NCI-H82 treated with DMSO at 0.1 percent for 48 hours (cell line): Measurements from ENCODE around the gene PCDHGB4.
"Not testable (repeated sequence)": the region's sequence is repeated elsewhere in the genome, so short reads cannot be mapped to it uniquely, and the experiment has no call there.

Source experiments
- DNase-seq: peaks from one replicate; lab custom pipeline; 2025; ENCODE audit not compliant: unreplicated experiment; lab: John Stamatoyannopoulos, UW

Gene PCDHGB4

DNA sequence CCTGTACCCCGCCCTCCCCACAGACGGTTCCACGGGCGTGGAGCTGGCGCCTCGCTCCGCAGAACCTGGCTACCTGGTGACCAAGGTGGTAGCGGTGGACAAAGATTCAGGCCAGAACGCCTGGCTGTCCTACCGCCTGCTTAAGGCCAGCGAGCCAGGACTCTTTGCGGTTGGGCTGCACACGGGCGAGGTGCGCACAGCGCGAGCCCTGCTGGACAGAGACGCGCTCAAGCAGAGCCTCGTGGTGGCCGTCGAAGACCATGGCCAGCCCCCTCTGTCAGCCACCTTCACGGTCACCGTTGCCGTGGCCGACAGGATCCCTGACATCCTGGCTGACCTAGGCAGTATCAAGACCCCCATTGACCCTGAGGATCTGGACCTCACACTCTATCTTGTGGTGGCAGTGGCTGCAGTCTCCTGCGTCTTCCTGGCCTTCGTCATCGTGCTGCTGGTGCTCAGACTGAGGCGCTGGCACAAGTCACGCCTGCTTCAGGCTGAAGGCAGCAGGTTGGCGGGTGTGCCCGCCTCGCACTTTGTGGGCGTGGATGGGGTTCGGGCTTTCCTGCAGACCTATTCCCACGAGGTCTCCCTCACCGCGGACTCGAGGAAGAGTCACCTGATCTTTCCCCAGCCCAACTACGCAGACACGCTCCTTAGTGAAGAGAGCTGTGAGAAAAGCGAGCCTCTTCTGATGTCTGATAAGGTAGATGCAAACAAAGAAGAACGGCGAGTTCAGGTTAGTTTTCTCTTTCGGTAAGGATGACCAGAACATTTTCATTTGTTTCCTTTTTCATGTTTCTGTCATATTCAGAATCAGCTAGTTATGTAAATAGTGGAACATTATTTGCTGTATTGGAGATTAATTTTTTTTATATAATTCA lies 21.2 kb upstream of the PCDHGB4 start:
- no peak for DNase-seq

DNA sequence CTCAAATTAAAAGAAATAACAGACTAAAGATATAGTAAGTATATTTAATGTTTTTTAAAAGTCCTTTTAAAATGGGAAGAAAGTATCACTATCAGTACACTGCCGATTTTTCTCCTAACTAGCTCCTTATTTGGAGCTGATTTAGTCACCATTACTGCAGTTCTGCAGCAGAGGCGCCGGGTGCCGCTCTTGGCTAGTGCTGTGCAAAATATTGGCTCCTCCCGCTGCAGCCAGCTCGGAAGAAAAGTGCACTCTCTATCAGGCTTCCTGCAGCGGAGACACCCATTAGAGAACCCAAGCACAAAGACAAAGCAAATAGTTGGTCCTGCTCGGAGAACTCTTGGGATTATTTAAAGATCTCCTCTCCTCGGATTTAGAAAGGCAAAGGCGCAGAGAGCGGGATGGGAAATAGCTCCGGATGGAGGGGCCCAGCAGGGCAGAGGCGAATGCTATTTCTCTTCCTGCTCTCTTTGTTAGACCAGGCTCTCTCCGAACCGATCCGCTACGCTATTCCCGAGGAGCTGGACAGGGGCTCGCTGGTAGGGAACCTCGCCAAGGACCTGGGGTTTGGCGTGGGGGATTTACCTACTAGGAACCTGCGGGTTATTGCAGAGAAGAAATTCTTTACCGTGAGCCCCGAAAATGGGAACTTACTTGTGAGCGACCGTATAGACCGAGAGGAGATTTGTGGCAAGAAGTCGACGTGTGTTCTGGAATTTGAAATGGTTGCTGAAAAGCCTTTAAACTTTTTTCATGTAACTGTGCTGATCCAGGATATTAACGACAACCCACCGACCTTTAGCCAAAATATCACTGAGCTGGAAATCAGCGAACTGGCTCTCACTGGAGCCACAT lies 17.3 kb upstream of the PCDHGB4 start, which contains the start of gene PCDHGB3:
PCDHGB3 (plus strand) TSS at position 249 of the 855 bp plus-strand sequence; CDS start at position 402, 153 bp downstream.
- DNase-seq: no peak

DNA sequence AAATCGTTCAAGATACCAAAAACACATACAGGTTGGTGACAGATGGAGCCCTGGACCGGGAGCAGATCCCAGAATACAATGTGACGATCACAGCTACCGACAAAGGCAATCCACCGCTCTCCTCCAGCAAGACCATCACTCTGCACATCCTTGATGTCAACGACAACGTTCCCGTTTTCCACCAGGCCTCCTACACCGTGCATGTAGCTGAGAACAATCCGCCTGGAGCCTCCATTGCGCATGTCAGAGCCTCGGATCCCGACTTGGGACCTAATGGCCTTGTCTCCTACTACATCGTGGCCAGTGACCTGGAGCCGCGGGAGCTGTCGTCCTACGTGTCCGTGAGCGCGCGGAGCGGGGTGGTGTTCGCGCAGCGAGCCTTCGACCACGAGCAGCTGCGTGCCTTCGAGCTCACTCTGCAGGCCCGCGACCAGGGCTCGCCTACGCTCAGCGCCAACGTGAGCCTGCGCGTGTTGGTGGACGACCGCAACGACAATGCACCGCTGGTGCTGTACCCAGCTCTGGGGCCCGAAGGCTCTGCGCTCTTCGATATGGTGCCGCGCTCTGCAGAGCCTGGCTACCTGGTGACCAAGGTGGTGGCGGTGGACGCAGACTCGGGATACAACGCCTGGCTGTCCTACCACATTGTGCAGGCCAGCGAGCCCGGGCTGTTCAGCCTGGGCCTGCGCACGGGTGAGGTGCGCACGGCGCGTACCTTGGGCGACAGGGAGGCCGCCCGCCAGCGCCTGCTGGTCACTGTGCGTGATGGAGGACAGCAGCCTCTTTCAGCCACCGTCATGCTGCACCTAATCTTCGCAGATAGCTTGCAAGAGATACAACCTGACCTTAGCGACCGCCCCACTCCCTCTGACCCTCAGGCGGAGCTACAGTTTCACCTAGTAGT lies 15.7 kb upstream of the PCDHGB4 start:
- DNase-seq: no peak

DNA sequence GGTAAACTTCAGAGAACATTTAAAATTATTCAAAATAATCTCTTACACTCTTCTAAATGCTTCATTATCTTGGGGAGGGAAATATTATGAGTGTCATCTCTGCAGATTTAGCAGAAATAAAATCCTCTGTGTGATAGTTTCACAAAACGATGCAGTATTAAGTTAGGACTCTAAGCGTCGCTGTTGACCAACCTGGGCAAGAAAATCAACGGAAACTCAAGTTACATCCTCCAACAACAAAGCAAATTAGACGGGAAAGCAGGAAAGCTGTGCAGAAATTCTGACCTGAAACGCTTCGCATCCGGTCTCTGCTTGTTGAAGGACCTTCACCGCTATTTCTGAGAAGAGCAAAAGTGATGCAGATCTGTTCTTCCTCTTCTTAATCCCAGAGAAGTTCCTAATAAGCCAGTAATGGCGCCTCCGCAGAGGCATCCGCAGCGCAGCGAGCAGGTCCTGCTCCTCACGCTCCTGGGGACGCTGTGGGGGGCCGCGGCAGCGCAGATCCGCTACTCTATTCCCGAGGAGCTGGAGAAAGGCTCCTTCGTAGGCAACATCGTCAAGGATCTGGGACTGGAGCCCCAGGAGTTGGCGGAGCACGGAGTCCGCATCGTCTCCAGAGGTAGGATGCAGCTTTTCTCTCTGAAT lies 13.7 kb upstream of the PCDHGB4 start, which contains the start of gene PCDHGA6:
PCDHGA6 (plus strand) TSS at position 219 of the 645 bp plus-strand sequence; CDS start at position 412, 193 bp downstream.
- DNase-seq: no peak

DNA sequence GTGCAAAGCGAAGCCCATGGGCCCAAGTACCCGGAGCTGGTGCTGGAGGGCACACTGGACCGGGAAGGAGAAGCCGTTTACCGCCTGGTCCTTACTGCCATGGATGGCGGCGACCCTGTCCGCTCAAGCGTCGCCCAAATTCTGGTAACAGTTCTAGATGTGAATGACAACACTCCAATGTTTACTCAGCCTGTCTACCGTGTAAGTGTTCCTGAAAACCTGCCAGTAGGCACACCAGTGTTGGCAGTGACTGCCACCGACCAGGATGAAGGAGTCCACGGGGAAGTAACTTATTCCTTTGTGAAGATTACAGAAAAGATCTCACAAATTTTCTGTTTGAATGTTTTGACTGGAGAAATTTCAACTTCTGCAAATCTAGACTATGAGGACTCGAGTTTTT lies 12.9 kb upstream of the PCDHGB4 start:
- no peak for DNase-seq

DNA sequence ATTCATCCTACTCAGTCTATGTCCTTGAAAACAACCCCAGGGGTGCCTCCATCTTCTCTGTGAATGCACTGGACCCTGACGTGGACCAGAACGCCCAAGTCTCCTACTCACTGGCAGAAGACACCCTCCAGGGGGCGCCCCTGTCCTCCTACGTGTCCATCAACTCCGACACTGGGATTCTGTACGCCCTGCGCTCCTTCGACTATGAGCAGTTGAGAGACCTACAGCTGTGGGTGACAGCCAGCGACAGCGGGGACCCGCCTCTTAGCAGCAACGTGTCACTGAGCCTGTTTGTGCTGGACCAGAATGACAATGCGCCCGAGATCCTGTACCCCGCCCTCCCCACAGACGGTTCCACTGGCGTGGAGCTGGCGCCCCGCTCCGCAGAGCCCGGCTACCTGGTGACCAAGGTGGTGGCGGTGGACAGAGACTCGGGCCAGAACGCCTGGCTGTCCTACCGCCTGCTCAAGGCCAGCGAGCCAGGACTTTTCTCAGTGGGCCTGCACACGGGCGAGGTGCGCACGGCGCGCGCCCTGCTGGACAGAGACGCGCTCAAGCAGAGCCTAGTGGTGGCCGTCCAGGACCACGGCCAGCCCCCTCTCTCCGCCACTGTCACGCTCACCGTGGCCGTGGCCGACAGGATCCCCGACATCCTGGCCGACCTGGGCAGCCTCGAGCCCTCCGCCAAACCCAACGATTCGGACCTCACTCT lies 11.9 kb upstream of the PCDHGB4 start:
- not testable (repeated sequence) for DNase-seq

GRCh38 chr5:141382469-141383294 lies 4.8 kb upstream of the PCDHGB4 start, which contains the start of gene PCDHGA7:
Gene PCDHGA7 (plus strand): TSS chr5:141382742. CDS start chr5:141382900, 158 bp downstream.
- DNase-seq: no peak

GRCh38 chr5:141383345-141383744 lies 4.2 kb upstream of the PCDHGB4 start:
- DNase-seq: no peak

DNA sequence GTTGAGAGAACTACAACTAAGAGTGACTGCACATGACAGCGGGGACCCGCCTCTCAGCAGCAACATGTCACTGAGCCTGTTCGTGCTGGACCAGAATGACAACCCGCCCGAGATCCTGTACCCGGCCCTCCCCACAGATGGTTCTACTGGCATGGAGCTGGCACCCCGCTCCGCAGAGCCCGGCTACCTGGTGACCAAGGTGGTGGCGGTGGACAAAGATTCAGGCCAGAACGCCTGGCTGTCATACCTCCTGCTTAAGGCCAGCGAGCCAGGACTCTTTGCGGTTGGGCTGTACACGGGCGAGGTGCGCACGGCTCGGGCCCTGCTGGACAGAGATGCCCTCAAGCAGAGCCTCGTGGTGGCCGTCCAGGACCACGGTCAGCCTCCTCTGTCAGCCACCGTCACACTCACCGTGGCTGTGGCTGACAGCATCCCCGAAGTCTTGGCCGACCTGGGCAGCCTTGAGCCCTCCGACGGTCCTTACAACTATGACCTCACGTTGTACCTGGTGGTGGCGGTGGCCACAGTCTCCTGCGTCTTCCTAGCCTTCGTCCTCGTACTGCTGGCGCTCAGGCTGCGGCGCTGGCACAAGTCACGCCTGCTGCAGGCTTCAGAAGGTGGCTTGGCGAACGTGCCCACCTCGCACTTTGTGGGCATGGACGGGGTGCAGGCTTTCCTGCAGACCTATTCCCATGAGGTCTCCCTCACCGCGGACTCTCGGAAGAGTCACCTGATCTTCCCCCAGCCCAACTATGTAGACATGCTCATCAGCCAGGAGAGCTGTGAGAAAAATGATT lies 2.8 kb upstream of the PCDHGB4 start:
- no peak for DNase-seq

DNA sequence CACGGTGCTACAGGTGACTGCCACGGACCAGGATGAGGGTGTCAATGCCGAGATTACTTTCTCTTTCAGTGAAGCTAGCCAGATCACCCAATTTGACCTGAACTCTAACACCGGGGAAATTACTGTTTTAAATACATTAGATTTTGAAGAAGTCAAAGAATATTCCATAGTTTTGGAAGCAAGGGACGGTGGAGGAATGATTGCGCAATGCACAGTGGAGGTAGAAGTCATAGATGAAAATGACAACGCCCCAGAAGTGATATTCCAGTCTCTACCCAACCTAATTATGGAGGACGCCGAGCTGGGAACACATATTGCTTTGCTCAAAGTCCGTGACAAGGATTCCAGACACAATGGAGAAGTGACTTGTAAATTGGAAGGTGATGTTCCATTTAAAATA lies 1.2 kb downstream of the PCDHGB4 start:
- no peak for DNase-seq

DNA sequence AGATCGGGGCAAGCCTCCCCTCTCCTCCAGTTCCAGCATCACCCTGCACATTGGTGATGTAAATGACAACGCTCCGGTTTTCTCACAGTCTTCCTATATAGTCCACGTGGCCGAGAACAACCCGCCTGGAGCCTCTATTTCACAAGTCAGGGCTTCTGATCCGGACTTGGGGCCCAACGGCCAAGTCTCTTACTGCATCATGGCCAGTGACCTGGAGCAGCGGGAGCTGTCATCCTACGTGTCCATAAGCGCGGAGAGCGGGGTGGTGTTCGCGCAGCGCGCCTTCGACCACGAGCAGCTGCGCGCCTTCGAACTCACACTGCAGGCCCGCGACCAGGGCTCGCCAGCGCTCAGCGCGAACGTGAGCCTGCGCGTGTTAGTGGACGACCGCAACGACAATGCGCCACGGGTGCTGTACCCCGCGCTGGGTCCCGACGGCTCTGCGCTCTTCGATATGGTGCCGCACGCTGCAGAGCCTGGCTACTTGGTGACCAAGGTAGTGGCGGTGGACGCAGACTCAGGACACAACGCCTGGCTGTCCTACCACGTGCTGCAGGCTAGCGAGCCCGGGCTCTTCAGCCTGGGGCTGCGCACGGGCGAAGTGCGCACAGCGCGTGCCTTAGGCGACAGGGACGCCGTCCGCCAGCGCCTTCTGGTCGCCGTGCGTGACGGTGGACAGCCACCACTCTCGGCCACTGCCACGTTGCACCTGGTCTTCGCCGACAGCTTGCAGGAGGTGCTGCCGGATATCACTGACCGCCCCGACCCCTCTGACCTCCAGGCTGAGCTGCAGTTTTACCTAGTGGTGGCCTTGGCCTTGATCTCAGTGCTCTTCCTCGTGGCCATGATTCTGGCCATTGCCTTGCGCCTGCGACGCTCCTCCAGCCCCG lies 1.9 kb downstream of the PCDHGB4 start:
- no peak for DNase-seq

DNA sequence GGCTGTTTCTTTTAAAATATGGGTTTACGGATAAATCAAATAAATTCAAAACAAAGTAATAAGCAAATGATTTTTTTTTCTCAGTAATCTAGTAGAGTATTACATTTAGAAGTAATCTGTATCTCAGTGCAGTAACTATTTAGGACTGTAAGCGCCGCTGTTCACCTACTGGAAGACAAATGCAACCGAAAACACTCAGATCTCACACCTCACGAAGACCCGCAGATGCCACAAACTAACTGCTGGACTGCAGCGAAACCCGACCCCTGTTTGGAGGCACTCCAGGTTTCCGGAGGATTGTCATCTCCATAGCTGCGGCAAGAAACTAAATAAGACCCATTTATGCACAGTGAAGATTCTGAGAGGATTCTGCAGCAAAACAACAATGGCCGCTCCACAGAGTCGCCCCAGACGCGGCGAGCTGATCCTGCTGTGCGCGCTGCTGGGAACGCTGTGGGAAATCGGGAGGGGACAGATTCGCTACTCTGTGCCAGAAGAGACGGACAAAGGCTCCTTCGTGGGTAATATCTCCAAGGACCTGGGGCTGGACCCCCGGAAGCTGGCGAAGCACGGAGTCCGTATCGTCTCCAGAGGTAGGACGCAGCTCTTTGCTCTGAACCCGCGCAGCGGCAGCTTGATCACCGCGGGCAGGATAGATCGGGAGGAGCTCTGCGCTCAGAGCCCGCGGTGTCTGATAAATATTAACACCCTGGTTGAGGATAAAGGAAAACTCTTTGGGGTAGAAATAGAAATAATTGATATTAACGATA lies 5.1 kb downstream of the PCDHGB4 start, which contains the start of gene PCDHGA8:
PCDHGA8 (plus strand) TSS at position 205 of the 770 bp plus-strand sequence; CDS start at position 386, 181 bp downstream.
- no peak for DNase-seq

DNA sequence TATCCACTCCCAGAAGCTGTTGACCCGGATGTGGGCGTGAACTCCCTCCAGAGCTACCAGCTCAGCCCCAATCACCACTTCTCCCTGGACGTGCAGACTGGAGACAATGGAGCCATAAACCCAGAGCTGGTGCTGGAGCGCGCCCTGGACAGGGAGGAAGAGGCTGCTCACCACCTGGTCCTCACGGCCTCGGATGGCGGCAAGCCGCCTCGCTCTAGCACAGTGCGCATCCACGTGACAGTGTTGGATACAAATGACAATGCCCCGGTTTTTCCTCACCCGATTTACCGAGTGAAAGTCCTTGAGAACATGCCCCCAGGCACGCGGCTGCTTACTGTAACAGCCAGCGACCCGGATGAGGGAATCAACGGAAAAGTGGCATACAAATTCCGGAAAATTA lies 5.8 kb downstream of the PCDHGB4 start:
- no peak for DNase-seq

DNA sequence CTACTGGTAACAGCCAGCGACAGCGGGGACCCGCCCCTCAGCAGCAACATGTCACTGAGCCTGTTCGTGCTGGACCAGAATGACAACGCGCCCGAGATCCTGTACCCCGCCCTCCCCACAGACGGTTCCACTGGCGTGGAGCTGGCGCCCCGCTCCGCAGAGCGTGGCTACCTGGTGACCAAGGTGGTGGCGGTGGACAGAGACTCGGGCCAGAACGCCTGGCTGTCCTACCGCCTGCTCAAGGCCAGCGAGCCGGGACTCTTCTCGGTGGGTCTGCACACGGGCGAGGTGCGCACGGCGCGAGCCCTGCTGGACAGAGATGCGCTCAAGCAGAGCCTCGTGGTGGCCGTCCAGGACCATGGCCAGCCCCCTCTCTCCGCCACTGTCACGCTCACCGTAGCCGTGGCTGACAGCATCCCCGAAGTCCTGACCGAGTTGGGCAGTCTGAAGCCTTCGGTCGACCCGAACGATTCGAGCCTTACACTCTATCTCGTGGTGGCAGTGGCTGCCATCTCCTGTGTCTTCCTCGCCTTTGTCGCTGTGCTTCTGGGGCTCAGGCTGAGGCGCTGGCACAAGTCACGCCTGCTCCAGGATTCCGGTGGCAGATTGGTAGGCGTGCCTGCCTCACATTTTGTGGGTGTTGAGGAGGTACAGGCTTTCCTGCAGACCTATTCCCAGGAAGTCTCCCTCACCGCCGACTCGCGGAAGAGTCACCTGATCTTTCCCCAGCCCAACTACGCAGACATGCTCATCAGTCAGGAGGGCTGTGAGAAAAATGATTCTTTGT lies 7.1 kb downstream of the PCDHGB4 start:
- DNase-seq: not testable (repeated sequence)
